HL-60 (cell line): ENCODE results near the gene INTS13.
"Not testable (repeated sequence)": the region's sequence is repeated elsewhere in the genome, so short reads cannot be mapped to it uniquely, and the experiment has no call there.

Source experiments
- DNase-seq, 2 experiments: peaks; one replicate each; pipeline ENCODE4 v3.0.0-alpha.2; 2010 to 2020; ENCODE audit warnings: low read depth in 1 of 2, low spot score in 1 of 2
- H3K27ac ChIP-seq: fragments of 250-450 bp; sonication (Bioruptor Pico); replicated peaks from 2 replicates; pipeline ENCODE4 v1.5.1; 2020; ENCODE audit warnings: mild to moderate bottlenecking, moderate library complexity
- H3K27me3 ChIP-seq: fragments of 250-450 bp; sonication (Bioruptor Pico); 2 replicates; pipeline ENCODE4 v1.5.1; 2021; ENCODE audit warnings: mild to moderate bottlenecking, moderate library complexity; ENCODE audit not compliant: insufficient read depth, poor library complexity, severe bottlenecking
- H3K4me3 ChIP-seq: replicated peaks from 2 replicates; pipeline ENCODE4 v1.5.1; 2011; ENCODE audit warnings: mild to moderate bottlenecking, control low read depth, low read length; ENCODE audit not compliant: insufficient read depth
- CTCF ChIP-seq: IDR thresholded peaks from one replicate; pipeline ENCODE4 v1.5.1; 2011; ENCODE audit warnings: low read length, control low read depth, inconsistent platforms; ENCODE audit not compliant: insufficient read depth
- GABPA ChIP-seq: IDR thresholded peaks from 2 replicates; pipeline ENCODE4 v1.6.1; 2012; ENCODE audit warnings: low read depth
- POLR2AphosphoS5 ChIP-seq: IDR thresholded peaks from 2 replicates; pipeline ENCODE4 v1.6.1; 2012; ENCODE audit warnings: low read depth
- REST ChIP-seq: IDR thresholded peaks from 2 replicates; pipeline ENCODE4 v1.6.1; 2012; ENCODE audit warnings: low read depth; ENCODE audit not compliant: insufficient replicate concordance
- SPI1 ChIP-seq: IDR thresholded peaks from 2 replicates; pipeline ENCODE4 v1.6.1; 2012; ENCODE audit warnings: low read depth, mild to moderate bottlenecking, borderline replicate concordance

The INTS13 gene

GRCh38 chr12:26906704-26907103 lies 31.1 kb downstream of the INTS13 start:
- Histone ChIP-seq H3K4me3 (no peak overlapping the region), H3K27me3 (no peaks in the 10 kb centered on the region), H3K27ac (peak overlapping the region; percentile 26)
- DNase-seq: no peak
- TF ChIP-seq POLR2AphosphoS5: no peak
- TF ChIP-seq SPI1: no peak
- TF ChIP-seq GABPA: no peak
- no peak for TF ChIP-seq REST

GRCh38 chr12:26906024-26906423 lies 31.8 kb downstream of the INTS13 start:
- no peak for DNase-seq
- Histone ChIP-seq H3K27me3 (no peaks in the 10 kb centered on the region), H3K27ac (no peak overlapping the region), H3K4me3 (no peak overlapping the region)
- no peak for TF ChIP-seq GABPA
- no peak for TF ChIP-seq SPI1
- no peak for TF ChIP-seq POLR2AphosphoS5
- TF ChIP-seq CTCF: no peak
- no peak for TF ChIP-seq REST

- not testable (repeated sequence) for H3K27ac ChIP-seq, DNase-seq, H3K27me3 ChIP-seq, H3K4me3 ChIP-seq
These were observed 34.4 kb downstream of the INTS13 start for GRCh38 chr12:26903396-26903795.

GRCh38 chr12:26896913-26897312 lies 40.9 kb downstream of the INTS13 start:
- no peak for TF ChIP-seq GABPA
- TF ChIP-seq SPI1: no peak
- TF ChIP-seq CTCF: no peak
- no peak for TF ChIP-seq REST
- TF ChIP-seq POLR2AphosphoS5: no peak
- DNase-seq: no peak
- Histone ChIP-seq H3K27me3 (no peaks in the 10 kb centered on the region), H3K4me3 (no peak overlapping the region), H3K27ac (no peak overlapping the region)
